Suprapubic skin (tissue), 4 donors: Measurements from ENCODE around the gene VPS33B. TPM values are rescaled to one million over a fixed set of nuclear protein-coding genes. Genes with fewer than 3 reads are reported as not detected.

Source experiments
- DNase-seq, 2 donors: peaks; one replicate each; pipeline ENCODE4 v3.0.0-alpha.2; 2019; ENCODE audit warnings: low spot score in 2 of 2
- H3K27ac ChIP-seq: fragments of 200-600 bp; sonication (generic); one replicate; pipeline ENCODE4 v1.5.1; 2019
- H3K27me3 ChIP-seq: fragments of 200-600 bp; sonication (generic); one replicate; pipeline ENCODE4 v1.5.1; 2019
- H3K36me3 ChIP-seq: fragments of 200-600 bp; sonication (generic); one replicate; pipeline ENCODE4 v1.5.1; 2019
- H3K4me1 ChIP-seq: fragments of 200-600 bp; sonication (generic); one replicate; pipeline ENCODE4 v1.5.1; 2019
- H3K4me3 ChIP-seq: fragments of 200-600 bp; sonication (generic); one replicate; pipeline ENCODE4 v1.5.1; 2019; ENCODE audit warnings: mild to moderate bottlenecking
- H3K9me3 ChIP-seq: fragments of 200-600 bp; sonication (generic); one replicate; pipeline ENCODE4 v1.5.1; 2019
- EP300 ChIP-seq: sonication (generic); formaldehyde crosslinking; IDR thresholded peaks from one replicate; pipeline ENCODE4 v1.6.1; 2017; ENCODE audit warnings: antibody characterized with exemption
- POLR2A ChIP-seq, 2 donors: fragments of 450-650 bp; IDR thresholded peaks; one replicate each; pipeline ENCODE4 v1.6.1; 2017; ENCODE audit warnings: antibody characterized with exemption in 2 of 2, mild to moderate bottlenecking in 2 of 2, moderate library complexity in 2 of 2
- POLR2AphosphoS5 ChIP-seq, 3 donors: sonication (generic); formaldehyde crosslinking; IDR thresholded peaks; one replicate each; pipeline ENCODE4 v1.6.1; 2017; ENCODE audit warnings: antibody characterized with exemption in 3 of 3
- WGBS: methylation state at CpG from one replicate; pipeline ENCODE4 v1.1.5; 2018; 5-methylcytosine and 5-hydroxymethylcytosine counted together
- total RNA-seq, 4 donors: library from RNA; depleted of rRNA; stranded (reverse); fragments of >200 nt; gene quantifications; one replicate each; pipeline ENCODE4 v1.1.0, GENCODE V29; 2016
- TF ChIP-seq, protein P1 (sequence below), 2 donors: fragments of 200-600 bp in 1 of 2; fragments of 450-650 bp in 1 of 2; sonication (generic) in 1 of 2; IDR thresholded peaks; one replicate each; pipeline ENCODE4 v1.5.1; 2016 to 2019; ENCODE audit warnings: antibody characterized with exemption in 2 of 2, mild to moderate bottlenecking in 1 of 2, moderate library complexity in 1 of 2

The VPS33B gene
- total RNA-seq, 4 donors from 2014 or later, result 16.5 to 23.1 (median 18.4) TPM

GRCh38 chr15:91031796-91032195, 9.4 kb upstream of the VPS33B start:
- Histone ChIP-seq H3K27ac (no peak overlapping the region), H3K9me3 (no peaks in the 10 kb centered on the region), H3K36me3 (no peaks in the 10 kb centered on the region), H3K4me1 (no peaks in the 10 kb centered on the region), H3K27me3 (no peaks in the 10 kb centered on the region), H3K4me3 (no peak overlapping the region)
- no peak for DNase-seq
- WGBS, result 85% methylated on average over 10 of the region's 10 CpGs
- TF ChIP-seq EP300, result no peak
- no peak for TF ChIP-seq POLR2AphosphoS5 (IDR thresholded peaks at IDR 0.05)
- no peak for TF ChIP-seq POLR2A (IDR thresholded peaks at IDR 0.05)
- TF ChIP-seq, protein P1, sequence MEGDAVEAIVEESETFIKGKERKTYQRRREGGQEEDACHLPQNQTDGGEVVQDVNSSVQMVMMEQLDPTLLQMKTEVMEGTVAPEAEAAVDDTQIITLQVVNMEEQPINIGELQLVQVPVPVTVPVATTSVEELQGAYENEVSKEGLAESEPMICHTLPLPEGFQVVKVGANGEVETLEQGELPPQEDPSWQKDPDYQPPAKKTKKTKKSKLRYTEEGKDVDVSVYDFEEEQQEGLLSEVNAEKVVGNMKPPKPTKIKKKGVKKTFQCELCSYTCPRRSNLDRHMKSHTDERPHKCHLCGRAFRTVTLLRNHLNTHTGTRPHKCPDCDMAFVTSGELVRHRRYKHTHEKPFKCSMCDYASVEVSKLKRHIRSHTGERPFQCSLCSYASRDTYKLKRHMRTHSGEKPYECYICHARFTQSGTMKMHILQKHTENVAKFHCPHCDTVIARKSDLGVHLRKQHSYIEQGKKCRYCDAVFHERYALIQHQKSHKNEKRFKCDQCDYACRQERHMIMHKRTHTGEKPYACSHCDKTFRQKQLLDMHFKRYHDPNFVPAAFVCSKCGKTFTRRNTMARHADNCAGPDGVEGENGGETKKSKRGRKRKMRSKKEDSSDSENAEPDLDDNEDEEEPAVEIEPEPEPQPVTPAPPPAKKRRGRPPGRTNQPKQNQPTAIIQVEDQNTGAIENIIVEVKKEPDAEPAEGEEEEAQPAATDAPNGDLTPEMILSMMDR (IDR thresholded peaks at IDR 0.05), result no peak

GRCh38 chr15:91027677-91028076, 5.3 kb upstream of the VPS33B start:
- 54% methylated on average over 1 of the region's 1 CpG for WGBS
- no peaks in the 10 kb centered on the region for H3K4me1 ChIP-seq
- TF ChIP-seq, protein P1 (IDR thresholded peaks at IDR 0.05), result no peak
- TF ChIP-seq EP300, result no peak
- no peak for TF ChIP-seq POLR2AphosphoS5 (IDR thresholded peaks at IDR 0.05)
- TF ChIP-seq POLR2A (IDR thresholded peaks at IDR 0.05), result no peak

DNA sequence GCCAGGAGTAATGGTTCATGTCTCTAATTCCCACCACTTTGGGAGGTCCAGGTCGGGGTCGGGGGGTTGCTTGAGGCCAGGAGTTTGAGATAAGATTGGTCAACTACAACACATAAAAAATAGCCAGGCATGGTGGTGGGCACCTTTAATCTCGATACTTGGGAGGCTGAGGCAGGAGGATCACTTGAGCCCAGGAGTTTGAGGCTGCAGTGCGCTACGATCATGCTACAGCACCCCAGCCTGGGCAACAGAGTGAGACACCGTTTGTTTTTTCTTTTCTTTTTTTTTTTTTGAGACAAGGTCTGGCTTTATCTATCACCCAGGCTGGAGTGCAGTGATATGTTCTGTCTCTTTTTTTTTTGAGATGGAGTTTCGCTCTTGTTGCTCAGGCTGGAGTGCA, 1.3 kb upstream of the VPS33B start:
- TF ChIP-seq POLR2AphosphoS5 (IDR thresholded peaks at IDR 0.05) (no peak), EP300 (no peak), POLR2A (IDR thresholded peaks at IDR 0.05) (no peak)
- TF ChIP-seq, protein P1 (IDR thresholded peaks at IDR 0.05), result no peak
- no peak overlapping the region for H3K27ac ChIP-seq
- H3K27me3 ChIP-seq, result no peaks in the 10 kb centered on the region
- no peak overlapping the region for H3K4me3 ChIP-seq
- H3K4me1 ChIP-seq, result peaks cover 23% of the 10 kb centered on the region
- WGBS, result 89% methylated on average over 7 of the region's 7 CpGs
- no peaks in the 10 kb centered on the region for H3K36me3 ChIP-seq
- no peaks in the 10 kb centered on the region for H3K9me3 ChIP-seq
- DNase-seq, result no peak

More at GRCh38 chr15:91027677-91028076, 5.3 kb upstream of the VPS33B start:
- Histone ChIP-seq H3K9me3 (no peaks in the 10 kb centered on the region), H3K27ac (no peak overlapping the region), H3K27me3 (no peaks in the 10 kb centered on the region), H3K36me3 (no peaks in the 10 kb centered on the region), H3K4me3 (no peak overlapping the region)
- DNase-seq, result peak in 1 of 2 donors; percentile 5

- TF ChIP-seq POLR2AphosphoS5 (IDR thresholded peaks at IDR 0.05), result no peak
- TF ChIP-seq EP300, result no peak
- no peak for TF ChIP-seq POLR2A (IDR thresholded peaks at IDR 0.05)
- TF ChIP-seq, protein P1 (IDR thresholded peaks at IDR 0.05), result no peak
- H3K4me1 ChIP-seq, result peaks cover 23% of the 10 kb centered on the region
- H3K36me3 ChIP-seq, result peaks cover 2% of the 10 kb centered on the region
- H3K4me3 ChIP-seq, result peak overlapping the region; percentile 90
- no peaks in the 10 kb centered on the region for H3K27me3 ChIP-seq
- DNase-seq, result no peak
- 20% methylated on average over 1 of the region's 1 CpG for WGBS
- H3K27ac ChIP-seq, result peak overlapping the region; percentile 77
- no peaks in the 10 kb centered on the region for H3K9me3 ChIP-seq
Observed at GRCh38 chr15:91022832-91023129, 387 bp upstream of the VPS33B start.

GRCh38 chr15:91021516-91022074, 799 bp downstream of the VPS33B start:
- WGBS, result 3% methylated on average over 4 of the region's 4 CpGs
- Histone ChIP-seq H3K27ac (peak overlapping the region; percentile 77), H3K9me3 (no peaks in the 10 kb centered on the region), H3K4me3 (peak overlapping the region; percentile 90), H3K27me3 (no peaks in the 10 kb centered on the region), H3K4me1 (peaks cover 23% of the 10 kb centered on the region), H3K36me3 (peaks cover 11% of the 10 kb centered on the region)
- DNase-seq, result no peak
- TF ChIP-seq, protein P1 (IDR thresholded peaks at IDR 0.05), result no peak
- no peak for TF ChIP-seq EP300
- no peak for TF ChIP-seq POLR2A (IDR thresholded peaks at IDR 0.05)
- TF ChIP-seq POLR2AphosphoS5 (IDR thresholded peaks at IDR 0.05), result no peak
